ENCODE data around the gene PLEKHA7. TPM values are rescaled to one million over a fixed set of nuclear protein-coding genes. Genes with fewer than 3 reads are reported as not detected.

The PLEKHA7 gene
- total and polyA plus RNA-seq, 2 of the 13 experiments (the other 11 are each of a cell fraction or from before 2014, with no cell fraction given) = 17.5 to 18.7 TPM

DNA sequence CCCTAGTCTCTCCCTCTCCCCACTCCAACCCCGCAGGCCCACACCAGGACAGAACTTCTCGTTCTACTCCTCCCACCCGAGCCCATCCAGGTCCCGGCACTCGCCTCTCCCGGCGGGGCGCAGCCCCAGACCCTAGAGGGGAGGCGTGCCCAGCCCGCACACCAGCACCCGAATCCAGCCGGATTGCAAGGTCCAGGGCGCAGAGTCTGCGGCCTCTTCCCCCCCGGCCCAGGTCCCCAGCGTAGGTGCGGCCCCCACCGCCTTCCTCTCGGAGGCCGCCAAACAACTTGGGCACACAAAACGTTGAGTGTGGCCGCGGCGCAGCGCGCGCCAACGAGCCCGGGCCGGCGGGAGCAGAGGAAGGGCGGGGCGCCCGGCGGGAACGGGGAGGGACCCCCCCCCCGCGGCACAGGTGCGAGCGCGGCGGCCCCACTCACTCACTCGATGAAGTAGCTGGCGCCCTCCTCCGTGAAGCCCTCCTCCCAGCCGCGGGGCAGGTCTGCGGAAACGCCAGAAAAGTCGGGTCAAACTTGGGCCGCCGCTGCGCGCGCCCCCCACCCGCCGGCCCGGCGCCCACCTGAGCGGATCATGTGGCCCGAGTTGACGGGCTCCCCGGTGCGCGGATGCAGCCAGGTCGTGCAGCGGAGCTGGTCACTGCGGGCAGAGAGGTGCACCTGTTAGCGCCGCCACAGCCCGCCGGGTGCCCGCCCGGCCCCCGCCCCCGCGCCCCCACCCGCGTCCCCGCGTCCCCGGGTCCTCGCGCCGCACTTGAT is 480 bp downstream of the PLEKHA7 start (continued):
- TF ChIP-seq, protein P1, sequence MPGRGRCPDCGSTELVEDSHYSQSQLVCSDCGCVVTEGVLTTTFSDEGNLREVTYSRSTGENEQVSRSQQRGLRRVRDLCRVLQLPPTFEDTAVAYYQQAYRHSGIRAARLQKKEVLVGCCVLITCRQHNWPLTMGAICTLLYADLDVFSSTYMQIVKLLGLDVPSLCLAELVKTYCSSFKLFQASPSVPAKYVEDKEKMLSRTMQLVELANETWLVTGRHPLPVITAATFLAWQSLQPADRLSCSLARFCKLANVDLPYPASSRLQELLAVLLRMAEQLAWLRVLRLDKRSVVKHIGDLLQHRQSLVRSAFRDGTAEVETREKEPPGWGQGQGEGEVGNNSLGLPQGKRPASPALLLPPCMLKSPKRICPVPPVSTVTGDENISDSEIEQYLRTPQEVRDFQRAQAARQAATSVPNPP (CRISPR knock-in tag; IDR thresholded peaks at IDR 0.05) = no peak
- TF ChIP-seq MAZ (IDR thresholded peaks at IDR 0.05; ENCODE audit: borderline replicate concordance, low read depth, low read length) (no peak), MAZ (CRISPR knock-in tag; IDR thresholded peaks at IDR 0.05; ENCODE audit: low read depth) (no peak; the same call in 1 of the 2 replicates), HES4 (CRISPR knock-in tag; IDR thresholded peaks at IDR 0.05; ENCODE audit: borderline replicate concordance) (0 out of 2 replicates have a peak, but pooled peaks have one; percentile 24), TGIF2 (CRISPR knock-in tag; IDR thresholded peaks at IDR 0.05) (peak; percentile 41; the same call in 1 of the 2 replicates), SNAPC2 (CRISPR knock-in tag; IDR thresholded peaks at IDR 0.05) (no peak), HDAC2 (CRISPR knock-in tag; IDR thresholded peaks at IDR 0.05) (no peak), ZNF549 (CRISPR knock-in tag; IDR thresholded peaks at IDR 0.05) (no peak), ZNF350 (CRISPR knock-in tag; IDR thresholded peaks at IDR 0.05; ENCODE audit: borderline replicate concordance, low read depth) (no peak), ZNF720 (CRISPR knock-in tag; IDR thresholded peaks at IDR 0.05) (no peak), SALL1 (CRISPR knock-in tag; IDR thresholded peaks at IDR 0.05) (peak; percentile 12; the same call in 1 of the 2 replicates), ZNF335 (CRISPR knock-in tag; IDR thresholded peaks at IDR 0.05) (no peak), AGO2 (optimal IDR thresholded peaks at IDR 0.05; ENCODE audit: low read depth, low read length) (peak; percentile 89), ZNF557 (CRISPR knock-in tag; IDR thresholded peaks at IDR 0.05) (no peak)
- TF ChIP-seq, protein P2, sequence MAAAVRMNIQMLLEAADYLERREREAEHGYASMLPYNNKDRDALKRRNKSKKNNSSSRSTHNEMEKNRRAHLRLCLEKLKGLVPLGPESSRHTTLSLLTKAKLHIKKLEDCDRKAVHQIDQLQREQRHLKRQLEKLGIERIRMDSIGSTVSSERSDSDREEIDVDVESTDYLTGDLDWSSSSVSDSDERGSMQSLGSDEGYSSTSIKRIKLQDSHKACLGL (CRISPR knock-in tag; IDR thresholded peaks at IDR 0.05) = no peak
- TF ChIP-seq, protein P3, sequence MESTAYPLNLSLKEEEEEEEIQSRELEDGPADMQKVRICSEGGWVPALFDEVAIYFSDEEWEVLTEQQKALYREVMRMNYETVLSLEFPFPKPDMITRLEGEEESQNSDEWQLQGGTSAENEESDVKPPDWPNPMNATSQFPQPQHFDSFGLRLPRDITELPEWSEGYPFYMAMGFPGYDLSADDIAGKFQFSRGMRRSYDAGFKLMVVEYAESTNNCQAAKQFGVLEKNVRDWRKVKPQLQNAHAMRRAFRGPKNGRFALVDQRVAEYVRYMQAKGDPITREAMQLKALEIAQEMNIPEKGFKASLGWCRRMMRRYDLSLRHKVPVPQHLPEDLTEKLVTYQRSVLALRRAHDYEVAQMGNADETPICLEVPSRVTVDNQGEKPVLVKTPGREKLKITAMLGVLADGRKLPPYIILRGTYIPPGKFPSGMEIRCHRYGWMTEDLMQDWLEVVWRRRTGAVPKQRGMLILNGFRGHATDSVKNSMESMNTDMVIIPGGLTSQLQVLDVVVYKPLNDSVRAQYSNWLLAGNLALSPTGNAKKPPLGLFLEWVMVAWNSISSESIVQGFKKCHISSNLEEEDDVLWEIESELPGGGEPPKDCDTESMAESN (CRISPR knock-in tag; conservative IDR thresholded peaks at IDR 0.05) = no peak; the same call in 1 of the 2 replicates
- TF ChIP-seq, protein P4, sequence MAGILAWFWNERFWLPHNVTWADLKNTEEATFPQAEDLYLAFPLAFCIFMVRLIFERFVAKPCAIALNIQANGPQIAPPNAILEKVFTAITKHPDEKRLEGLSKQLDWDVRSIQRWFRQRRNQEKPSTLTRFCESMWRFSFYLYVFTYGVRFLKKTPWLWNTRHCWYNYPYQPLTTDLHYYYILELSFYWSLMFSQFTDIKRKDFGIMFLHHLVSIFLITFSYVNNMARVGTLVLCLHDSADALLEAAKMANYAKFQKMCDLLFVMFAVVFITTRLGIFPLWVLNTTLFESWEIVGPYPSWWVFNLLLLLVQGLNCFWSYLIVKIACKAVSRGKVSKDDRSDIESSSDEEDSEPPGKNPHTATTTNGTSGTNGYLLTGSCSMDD (CRISPR knock-in tag; IDR thresholded peaks at IDR 0.05) = no peak
- TF ChIP-seq, protein P5, sequence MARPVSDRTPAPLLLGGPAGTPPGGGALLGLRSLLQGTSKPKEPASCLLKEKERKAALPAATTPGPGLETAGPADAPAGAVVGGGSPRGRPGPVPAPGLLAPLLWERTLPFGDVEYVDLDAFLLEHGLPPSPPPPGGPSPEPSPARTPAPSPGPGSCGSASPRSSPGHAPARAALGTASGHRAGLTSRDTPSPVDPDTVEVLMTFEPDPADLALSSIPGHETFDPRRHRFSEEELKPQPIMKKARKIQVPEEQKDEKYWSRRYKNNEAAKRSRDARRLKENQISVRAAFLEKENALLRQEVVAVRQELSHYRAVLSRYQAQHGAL (CRISPR knock-in tag; IDR thresholded peaks at IDR 0.05; ENCODE audit: not compliant biosample characterization) = no peak
- TF ChIP-seq, protein P6, sequence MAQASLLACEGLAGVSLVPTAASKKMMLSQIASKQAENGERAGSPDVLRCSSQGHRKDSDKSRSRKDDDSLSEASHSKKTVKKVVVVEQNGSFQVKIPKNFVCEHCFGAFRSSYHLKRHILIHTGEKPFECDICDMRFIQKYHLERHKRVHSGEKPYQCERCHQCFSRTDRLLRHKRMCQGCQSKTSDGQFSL (CRISPR knock-in tag; IDR thresholded peaks at IDR 0.05) = peak; percentile 85; the same call in 1 of the 2 replicates
